HepG2 (cell line): Measurements from ENCODE around the gene TP73. TPM values are rescaled to one million over a fixed set of nuclear protein-coding genes. Genes with fewer than 3 reads are reported as not detected.

Experiments
- AGO1 ChIP-seq: fragments of 200-400 bp; formaldehyde crosslinking; IDR thresholded peaks from 2 replicates; pipeline ENCODE4 v1.6.1; 2017; ENCODE audit warnings: mild to moderate bottlenecking, low read depth, low read length, moderate library complexity; ENCODE audit not compliant: poor library complexity, severe bottlenecking
- AGO2 ChIP-seq: fragments of 200-400 bp; formaldehyde crosslinking; optimal IDR thresholded peaks from 2 replicates; pipeline ENCODE3; 2017; ENCODE audit warnings: mild to moderate bottlenecking, low read depth, low read length, moderate library complexity
- AKAP8 ChIP-seq: sonication (generic); formaldehyde crosslinking; IDR thresholded peaks from 2 replicates; pipeline ENCODE4 v1.5.1; 2020; ENCODE audit warnings: mild to moderate bottlenecking, missing genetic modification reagents
- ASH2L ChIP-seq: fragments of 300-600, 200-600 bp; sonication (generic); IDR thresholded peaks from 2 replicates; pipeline ENCODE4 v1.7.0; 2017; ENCODE audit warnings: low read depth, mild to moderate bottlenecking, moderate library complexity, mixed read lengths, low read length; ENCODE audit not compliant: insufficient read length
- BHLHE40 ChIP-seq: IDR thresholded peaks from 2 replicates; pipeline ENCODE4 v1.6.1; 2011; ENCODE audit warnings: low read length, improper control_type of control experiment
- EEA1 ChIP-seq: sonication (generic); formaldehyde crosslinking; IDR thresholded peaks from 2 replicates; pipeline ENCODE4 v1.5.1; 2020; ENCODE audit warnings: mild to moderate bottlenecking, missing genetic modification reagents, borderline replicate concordance
- ETV6 ChIP-seq: sonication (generic); formaldehyde crosslinking; conservative IDR thresholded peaks from 2 replicates; pipeline ENCODE4 v1.4.0; 2020; ENCODE audit warnings: missing genetic modification reagents
- HMGA1 ChIP-seq: sonication (generic); formaldehyde crosslinking; conservative IDR thresholded peaks from 2 replicates; pipeline ENCODE4 v1.4.0; 2020; ENCODE audit warnings: missing genetic modification reagents
- IRX3 ChIP-seq: sonication (generic); formaldehyde crosslinking; IDR thresholded peaks from 2 replicates; pipeline ENCODE4 v1.8.1; 2023; ENCODE audit warnings: mild to moderate bottlenecking, low read depth, missing genetic modification reagents, borderline replicate concordance
- JUN ChIP-seq: sonication (generic); formaldehyde crosslinking; IDR thresholded peaks from 2 replicates; pipeline ENCODE4 v1.4.0; 2020; ENCODE audit warnings: mild to moderate bottlenecking, missing genetic modification reagents
- KLF9 ChIP-seq: IDR thresholded peaks from 2 replicates; pipeline ENCODE4 v1.6.1; 2016; ENCODE audit warnings: low read depth
- NR2F2 ChIP-seq: IDR thresholded peaks from 2 replicates; pipeline ENCODE4 v1.6.1; 2012; ENCODE audit warnings: low read depth, inconsistent platforms, borderline replicate concordance
- SMAD9 ChIP-seq: sonication (generic); formaldehyde crosslinking; IDR thresholded peaks from 2 replicates; pipeline ENCODE4 v1.5.1; 2020; ENCODE audit warnings: mild to moderate bottlenecking, missing genetic modification reagents
- SNRNP70 ChIP-seq: fragments of 200-400 bp; formaldehyde crosslinking; IDR thresholded peaks from 2 replicates; pipeline ENCODE4 v1.6.1; 2017; ENCODE audit warnings: mild to moderate bottlenecking, low read depth, low read length, moderate library complexity
- ZBTB42 ChIP-seq: sonication (generic); formaldehyde crosslinking; IDR thresholded peaks from 2 replicates; pipeline ENCODE4 v1.5.0; 2020; ENCODE audit warnings: mild to moderate bottlenecking, missing genetic modification reagents
- ZFP36 ChIP-seq: fragments of 150-350 bp; IDR thresholded peaks from 2 replicates; pipeline ENCODE4 v1.6.1; 2018; ENCODE audit warnings: borderline replicate concordance, low read length, low read depth; ENCODE audit not compliant: partially characterized antibody
- ZNF484 ChIP-seq: sonication (generic); formaldehyde crosslinking; IDR thresholded peaks from 2 replicates; pipeline ENCODE4 v1.5.1; 2020; ENCODE audit warnings: mild to moderate bottlenecking, low read depth, missing genetic modification reagents, borderline replicate concordance
- ZNF674 ChIP-seq: sonication (generic); formaldehyde crosslinking; IDR thresholded peaks from 2 replicates; pipeline ENCODE4 v1.5.0; 2020; ENCODE audit warnings: low read depth, mild to moderate bottlenecking, missing genetic modification reagents
- ZNF766 ChIP-seq: sonication (generic); formaldehyde crosslinking; IDR thresholded peaks from 2 replicates; pipeline ENCODE4 v1.5.0; 2020; ENCODE audit warnings: missing genetic modification reagents, borderline replicate concordance
- ZNF776 ChIP-seq: sonication (generic); formaldehyde crosslinking; IDR thresholded peaks from 2 replicates; pipeline ENCODE4 v1.4.0; 2020; ENCODE audit warnings: mild to moderate bottlenecking, missing genetic modification reagents
- polyA plus RNA-seq, 8 experiments: library from polyadenylated mRNA; depleted of rRNA in 3 of 8; stranded (reverse) in 7 of 8; unstranded in 1 of 8; fragments of >200 nt; fragmentation: Illumina TruSeq in 4 of 8; extraction: Trizol in 4 of 8; gene quantifications; 2 replicates each; pipeline versions ENCODE4 v1.2.1 to v1.2.3, GENCODE V29; 2011 to 2016; ENCODE audit warnings: low read depth in 4 of 8, missing spikeins in 1 of 8, mixed read lengths in 1 of 8; ENCODE audit not compliant: insufficient read depth in 1 of 8
- total RNA-seq, 5 experiments: library from RNA; depleted of rRNA; stranded (reverse); fragments of >200 nt; fragmentation: Illumina TruSeq; extraction: Trizol; gene quantifications; 2 replicates each; pipeline ENCODE4 v1.2.3, GENCODE V29; 2016; ENCODE audit warnings: low read depth in 1 of 5
- TF ChIP-seq, protein P1 (sequence below), 2 experiments: sonication (generic) in 1 of 2; formaldehyde crosslinking in 1 of 2; IDR thresholded peaks; 2 replicates each; pipeline versions ENCODE4 v1.4.0 to v1.6.1; 2016 to 2020; ENCODE audit warnings: borderline replicate concordance in 1 of 2, low read depth in 1 of 2, mild to moderate bottlenecking in 1 of 2, missing genetic modification reagents in 1 of 2
- TF ChIP-seq, protein P2 (sequence below): fragments of 450-650 bp; IDR thresholded peaks from 2 replicates; pipeline ENCODE4 v1.6.1; 2017
- TF ChIP-seq, protein P3 (sequence below): sonication (generic); formaldehyde crosslinking; conservative IDR thresholded peaks from 2 replicates; pipeline ENCODE4 v1.8.1; 2023; ENCODE audit warnings: missing genetic modification reagents

The TP73 gene
- total and polyA plus RNA-seq, 2 of the 13 experiments (the other 11 are each of a cell fraction or from before 2014, with no cell fraction given) = 0.49 to 1.1 TPM

- TF ChIP-seq ETV6 (CRISPR knock-in tag) = no peak
- no peak for TF ChIP-seq SMAD9 (CRISPR knock-in tag)
- no peak for TF ChIP-seq SNRNP70
- no peak for TF ChIP-seq EEA1 (CRISPR knock-in tag)
- no peak for TF ChIP-seq ZNF674 (CRISPR knock-in tag)
- no peak for TF ChIP-seq ZNF484 (CRISPR knock-in tag)
- TF ChIP-seq, protein P1, sequence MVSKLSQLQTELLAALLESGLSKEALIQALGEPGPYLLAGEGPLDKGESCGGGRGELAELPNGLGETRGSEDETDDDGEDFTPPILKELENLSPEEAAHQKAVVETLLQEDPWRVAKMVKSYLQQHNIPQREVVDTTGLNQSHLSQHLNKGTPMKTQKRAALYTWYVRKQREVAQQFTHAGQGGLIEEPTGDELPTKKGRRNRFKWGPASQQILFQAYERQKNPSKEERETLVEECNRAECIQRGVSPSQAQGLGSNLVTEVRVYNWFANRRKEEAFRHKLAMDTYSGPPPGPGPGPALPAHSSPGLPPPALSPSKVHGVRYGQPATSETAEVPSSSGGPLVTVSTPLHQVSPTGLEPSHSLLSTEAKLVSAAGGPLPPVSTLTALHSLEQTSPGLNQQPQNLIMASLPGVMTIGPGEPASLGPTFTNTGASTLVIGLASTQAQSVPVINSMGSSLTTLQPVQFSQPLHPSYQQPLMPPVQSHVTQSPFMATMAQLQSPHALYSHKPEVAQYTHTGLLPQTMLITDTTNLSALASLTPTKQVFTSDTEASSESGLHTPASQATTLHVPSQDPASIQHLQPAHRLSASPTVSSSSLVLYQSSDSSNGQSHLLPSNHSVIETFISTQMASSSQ (IDR thresholded peaks at IDR 0.05; ENCODE audit: low read depth) = no peak
- TF ChIP-seq, protein P1 (CRISPR knock-in tag; IDR thresholded peaks at IDR 0.05; ENCODE audit: borderline replicate concordance) = no peak
- peak; percentile 36 for TF ChIP-seq AGO2
- TF ChIP-seq KLF9 (CRISPR knock-in tag) = no peak
- TF ChIP-seq ZNF776 (CRISPR knock-in tag) = no peak
- TF ChIP-seq HMGA1 (CRISPR knock-in tag) = no peak
- TF ChIP-seq IRX3 (CRISPR knock-in tag) = no peak
- TF ChIP-seq, protein P2, sequence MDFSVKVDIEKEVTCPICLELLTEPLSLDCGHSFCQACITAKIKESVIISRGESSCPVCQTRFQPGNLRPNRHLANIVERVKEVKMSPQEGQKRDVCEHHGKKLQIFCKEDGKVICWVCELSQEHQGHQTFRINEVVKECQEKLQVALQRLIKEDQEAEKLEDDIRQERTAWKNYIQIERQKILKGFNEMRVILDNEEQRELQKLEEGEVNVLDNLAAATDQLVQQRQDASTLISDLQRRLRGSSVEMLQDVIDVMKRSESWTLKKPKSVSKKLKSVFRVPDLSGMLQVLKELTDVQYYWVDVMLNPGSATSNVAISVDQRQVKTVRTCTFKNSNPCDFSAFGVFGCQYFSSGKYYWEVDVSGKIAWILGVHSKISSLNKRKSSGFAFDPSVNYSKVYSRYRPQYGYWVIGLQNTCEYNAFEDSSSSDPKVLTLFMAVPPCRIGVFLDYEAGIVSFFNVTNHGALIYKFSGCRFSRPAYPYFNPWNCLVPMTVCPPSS = no peak
- TF ChIP-seq ZNF766 (CRISPR knock-in tag) = peak; percentile 24; the same call in 1 of the 2 replicates
- TF ChIP-seq JUN (CRISPR knock-in tag) = no peak
- no peak for TF ChIP-seq ZFP36
- no peak for TF ChIP-seq BHLHE40
- TF ChIP-seq AKAP8 (CRISPR knock-in tag) = no peak
- peak; percentile 45 for TF ChIP-seq AGO1
- no peak; the same call in 1 of the 2 replicates for TF ChIP-seq NR2F2
- TF ChIP-seq ZBTB42 (CRISPR knock-in tag) = no peak
- TF ChIP-seq, protein P3, sequence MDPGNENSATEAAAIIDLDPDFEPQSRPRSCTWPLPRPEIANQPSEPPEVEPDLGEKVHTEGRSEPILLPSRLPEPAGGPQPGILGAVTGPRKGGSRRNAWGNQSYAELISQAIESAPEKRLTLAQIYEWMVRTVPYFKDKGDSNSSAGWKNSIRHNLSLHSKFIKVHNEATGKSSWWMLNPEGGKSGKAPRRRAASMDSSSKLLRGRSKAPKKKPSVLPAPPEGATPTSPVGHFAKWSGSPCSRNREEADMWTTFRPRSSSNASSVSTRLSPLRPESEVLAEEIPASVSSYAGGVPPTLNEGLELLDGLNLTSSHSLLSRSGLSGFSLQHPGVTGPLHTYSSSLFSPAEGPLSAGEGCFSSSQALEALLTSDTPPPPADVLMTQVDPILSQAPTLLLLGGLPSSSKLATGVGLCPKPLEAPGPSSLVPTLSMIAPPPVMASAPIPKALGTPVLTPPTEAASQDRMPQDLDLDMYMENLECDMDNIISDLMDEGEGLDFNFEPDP (CRISPR knock-in tag) = no peak
- TF ChIP-seq ASH2L = peak; percentile 35
Observed at GRCh38 chr1:3746830-3747521, 94.7 kb downstream of the TP73 start (continued).
